Middle frontal gyrus (tissue), 1 donor: ENCODE measurements around the gene TTLL10.
"Not testable (repeated sequence)": the region's sequence is repeated elsewhere in the genome, so short reads cannot be mapped to it uniquely, and the experiment has no call there.

Source experiments
- DNase-seq: peaks from one replicate; pipeline ENCODE4 v3.0.0-alpha.2; 2015; ENCODE audit warnings: low spot score; ENCODE audit errors: extremely low spot score

TTLL10 gene

GRCh38 chr1:1170215-1171091 lies 3.2 kb upstream of the TTLL10 start:
- no peak for DNase-seq

- no peak for DNase-seq
Observed at GRCh38 chr1:1171161-1171545, 2.5 kb upstream of the TTLL10 start.

GRCh38 chr1:1171546-1172340 lies 1.9 kb upstream of the TTLL10 start:
- no peak for DNase-seq

GRCh38 chr1:1173061-1173792 lies 453 bp upstream of the TTLL10 start:
- DNase-seq, result no peak

- no peak for DNase-seq
Observed at GRCh38 chr1:1175221-1176062, 1.8 kb downstream of the TTLL10 start.

- not testable (repeated sequence) for DNase-seq
Observed at GRCh38 chr1:1176063-1176761, 2.5 kb downstream of the TTLL10 start.

- no peak for DNase-seq
Observed at GRCh38 chr1:1176931-1177330, 3.3 kb downstream of the TTLL10 start.

GRCh38 chr1:1177452-1178206 lies 3.9 kb downstream of the TTLL10 start:
- no peak for DNase-seq

- DNase-seq, result no peak
Observed at GRCh38 chr1:1178794-1179331, 5.2 kb downstream of the TTLL10 start.

GRCh38 chr1:1179346-1179982 lies 5.8 kb downstream of the TTLL10 start:
- no peak for DNase-seq

GRCh38 chr1:1179983-1180861 lies 6.5 kb downstream of the TTLL10 start:
- no peak for DNase-seq

GRCh38 chr1:1181129-1181937 lies 7.7 kb downstream of the TTLL10 start:
- DNase-seq, result no peak

GRCh38 chr1:1181938-1182410 lies 8.3 kb downstream of the TTLL10 start:
- no peak for DNase-seq

GRCh38 chr1:1182491-1183220 lies 9.0 kb downstream of the TTLL10 start:
- no peak for DNase-seq

- DNase-seq, result no peak
Observed at GRCh38 chr1:1183221-1183747, 9.6 kb downstream of the TTLL10 start.
